Spleen (tissue), 7 donors: Measurements from ENCODE around the gene PINK1.

Experiments
- CTCF ChIP-seq, 11 experiments: fragments of 200-600 bp in 7 of 11; fragments of 450-650 bp in 4 of 11; sonication (generic) in 4 of 11; IDR thresholded peaks in 8 of 11; conservative IDR thresholded peaks in 3 of 11; 1 replicate in 7 of 11; 2 replicates in 4 of 11; pipeline versions ENCODE4 v1.4.0 to v1.8.0; 2016 to 2021; ENCODE audit warnings: antibody characterized with exemption in 11 of 11, inconsistent platforms in 4 of 11, mild to moderate bottlenecking in 1 of 11
- POLR2A ChIP-seq, 3 donors: fragments of 450-650 bp; IDR thresholded peaks; one replicate each; pipeline ENCODE4 v1.5.1; 2017; ENCODE audit warnings: antibody characterized with exemption in 3 of 3, mild to moderate bottlenecking in 1 of 3
- donor health status: DM: no; HTN: no; CAD: no; lungs with moderate emphysema.
- donor health status: DM: no; HTN: no; CAD: no.
- donor health status: DM: no; HTN: no; CAD: no.

GRCh38 chr1:20644416-20644815, 11.2 kb downstream of the PINK1 start:
- no peak for TF ChIP-seq CTCF (IDR thresholded peaks at IDR 0.05 in 8 of 11, conservative IDR thresholded peaks at IDR 0.05 in 3 of 11)
- no peak for TF ChIP-seq POLR2A (IDR thresholded peaks at IDR 0.05)
